Measurements from ENCODE around the gene UBE2E2.

Gene UBE2E2

GRCh38 chr3:23198801-23199200 is 4.3 kb upstream of the UBE2E2 start:
- DNase-seq, result no peak

GRCh38 chr3:23199649-23200048 is 3.5 kb upstream of the UBE2E2 start:
- DNase-seq, result no peak

- no peak for DNase-seq
Measured at GRCh38 chr3:23201154-23201838, 1.8 kb upstream of the UBE2E2 start.

GRCh38 chr3:23202203-23202920 is 765 bp upstream of the UBE2E2 start:
- DNase-seq, result no peak

GRCh38 chr3:23203708-23204330 is 692 bp downstream of the UBE2E2 start:
- DNase-seq, result peak; percentile 18

- no peak for DNase-seq
Measured at GRCh38 chr3:23206366-23206765, 3.2 kb downstream of the UBE2E2 start.

- no peak for DNase-seq
Measured at GRCh38 chr3:23209103-23209502, 6.0 kb downstream of the UBE2E2 start.

GRCh38 chr3:23209747-23210487 is 6.8 kb downstream of the UBE2E2 start:
- no peak for DNase-seq

- no peak for DNase-seq
Measured at GRCh38 chr3:23213813-23214212, 10.7 kb downstream of the UBE2E2 start.

- DNase-seq, result no peak
Measured at GRCh38 chr3:23217872-23218554, 14.9 kb downstream of the UBE2E2 start.

- DNase-seq, result no peak
Measured at GRCh38 chr3:23219117-23219516, 16.0 kb downstream of the UBE2E2 start.

GRCh38 chr3:23219552-23219951 is 16.4 kb downstream of the UBE2E2 start:
- DNase-seq, result no peak

GRCh38 chr3:23221136-23221535 is 18.0 kb downstream of the UBE2E2 start:
- DNase-seq, result no peak

GRCh38 chr3:23232016-23232415 is 28.9 kb downstream of the UBE2E2 start:
- DNase-seq, result no peak

- DNase-seq, result no peak
Measured at GRCh38 chr3:23232854-23233253, 29.7 kb downstream of the UBE2E2 start.

GRCh38 chr3:23235264-23235663 is 32.1 kb downstream of the UBE2E2 start:
- DNase-seq, result no peak

GRCh38 chr3:23236890-23237289 is 33.8 kb downstream of the UBE2E2 start:
- DNase-seq, result no peak

GRCh38 chr3:23238156-23238555 is 35.0 kb downstream of the UBE2E2 start:
- no peak for DNase-seq

- DNase-seq, result no peak
Measured at GRCh38 chr3:23238578-23238977, 35.5 kb downstream of the UBE2E2 start.

GRCh38 chr3:23239211-23240068 is 36.3 kb downstream of the UBE2E2 start:
- DNase-seq, result no peak

GRCh38 chr3:23240171-23240785 is 37.2 kb downstream of the UBE2E2 start:
- no peak for DNase-seq

All from CD4-positive, alpha-beta T cell treated with Interleukin-15 for 1 hour (primary cell).